Suprapubic skin (tissue), 4 donors: ENCODE results near the gene SLC38A10.
"Not testable (repeated sequence)": the region's sequence is repeated elsewhere in the genome, so short reads cannot be mapped to it uniquely, and the experiment has no call there.

Experiments used
- CTCF ChIP-seq, 2 donors: fragments of 200-600 bp in 1 of 2; fragments of 450-650 bp in 1 of 2; sonication (generic) in 1 of 2; IDR thresholded peaks; one replicate each; pipeline ENCODE4 v1.5.1; 2016 to 2019; ENCODE audit warnings: antibody characterized with exemption in 2 of 2, mild to moderate bottlenecking in 1 of 2, moderate library complexity in 1 of 2
- EP300 ChIP-seq: sonication (generic); formaldehyde crosslinking; IDR thresholded peaks from one replicate; pipeline ENCODE4 v1.6.1; 2017; ENCODE audit warnings: antibody characterized with exemption
- POLR2A ChIP-seq, 2 donors: fragments of 450-650 bp; IDR thresholded peaks; one replicate each; pipeline ENCODE4 v1.6.1; 2017; ENCODE audit warnings: antibody characterized with exemption in 2 of 2, mild to moderate bottlenecking in 2 of 2, moderate library complexity in 2 of 2
- POLR2AphosphoS5 ChIP-seq, 3 donors: sonication (generic); formaldehyde crosslinking; IDR thresholded peaks; one replicate each; pipeline ENCODE4 v1.6.1; 2017; ENCODE audit warnings: antibody characterized with exemption in 3 of 3

DNA sequence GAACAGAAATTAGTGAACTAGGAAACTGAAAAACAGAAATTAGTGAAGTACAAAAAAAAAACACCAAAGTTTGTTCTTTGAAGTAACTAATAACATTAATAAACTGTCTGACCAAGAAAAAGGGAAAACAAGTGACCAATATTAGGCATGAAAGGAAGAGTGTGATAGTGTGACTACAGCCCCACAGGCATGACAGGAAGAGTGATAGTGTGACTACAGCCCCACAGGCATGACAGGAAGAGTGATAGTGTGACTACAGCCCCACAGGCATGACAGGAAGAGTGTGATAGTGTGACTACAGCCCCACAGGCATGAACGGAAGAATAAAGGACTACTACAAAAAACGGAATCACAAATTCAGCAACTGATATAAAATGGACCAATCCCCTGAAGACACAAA is 67.5 kb downstream of the SLC38A10 start:
- not testable (repeated sequence) for TF ChIP-seq CTCF (IDR thresholded peaks at IDR 0.05); POLR2A (IDR thresholded peaks at IDR 0.05); EP300; POLR2AphosphoS5 (IDR thresholded peaks at IDR 0.05)
